HepG2 (cell line): ENCODE measurements around the gene GADD45B. TPM values are rescaled to one million over a fixed set of nuclear protein-coding genes. Genes with fewer than 3 reads are reported as not detected.

ENCODE experiments used
- AKAP8 ChIP-seq: sonication (generic); formaldehyde crosslinking; IDR thresholded peaks from 2 replicates; pipeline ENCODE4 v1.5.1; 2020; ENCODE audit warnings: mild to moderate bottlenecking, missing genetic modification reagents
- CCAR2 ChIP-seq: fragments of 200-400 bp; formaldehyde crosslinking; optimal IDR thresholded peaks from 2 replicates; pipeline ENCODE3; 2018; ENCODE audit warnings: low read depth, mild to moderate bottlenecking, low read length, moderate library complexity
- FOXC1 ChIP-seq: sonication (generic); formaldehyde crosslinking; IDR thresholded peaks from 2 replicates; pipeline ENCODE4 v1.8.0; 2022; ENCODE audit warnings: mild to moderate bottlenecking, missing genetic modification reagents, borderline replicate concordance
- HMG20B ChIP-seq: conservative IDR thresholded peaks from 2 replicates; pipeline ENCODE4 v1.6.1; 2016; ENCODE audit warnings: missing genetic modification reagents, missing compliant biosample characterization
- JUNB ChIP-seq: sonication (generic); formaldehyde crosslinking; IDR thresholded peaks from 2 replicates; pipeline ENCODE4 v1.8.0; 2022; ENCODE audit warnings: missing genetic modification reagents, mild to moderate bottlenecking, borderline replicate concordance
- JUND ChIP-seq: sonication (generic); formaldehyde crosslinking; IDR thresholded peaks from 2 replicates; pipeline ENCODE4 v1.8.0; 2022; ENCODE audit warnings: mild to moderate bottlenecking, missing genetic modification reagents
- MYC ChIP-seq: sonication (generic); formaldehyde crosslinking; IDR thresholded peaks from 2 replicates; pipeline ENCODE4 v1.9.0; 2021; ENCODE audit warnings: missing genetic modification reagents, borderline replicate concordance
- REPIN1 ChIP-seq: sonication (generic); formaldehyde crosslinking; IDR thresholded peaks from 2 replicates; pipeline ENCODE4 v1.8.0; 2022; ENCODE audit warnings: missing genetic modification reagents, low read depth, mild to moderate bottlenecking, borderline replicate concordance
- STAG1 ChIP-seq: sonication (generic); formaldehyde crosslinking; IDR thresholded peaks from 2 replicates; pipeline ENCODE4 v1.4.0; 2020; ENCODE audit warnings: missing genetic modification reagents
- TCF7L2 ChIP-seq: IDR thresholded peaks from 2 replicates; pipeline ENCODE4 v1.6.1; 2011; ENCODE audit warnings: mild to moderate bottlenecking, low read depth, low read length, moderate library complexity
- XBP1 ChIP-seq: sonication (generic); formaldehyde crosslinking; IDR thresholded peaks from 2 replicates; pipeline ENCODE4 v1.5.0; 2020; ENCODE audit warnings: missing genetic modification reagents
- ZBTB21 ChIP-seq: sonication (generic); formaldehyde crosslinking; IDR thresholded peaks from 2 replicates; pipeline ENCODE4 v1.4.0; 2020; ENCODE audit warnings: missing genetic modification reagents
- ZFP82 ChIP-seq: sonication (generic); formaldehyde crosslinking; IDR thresholded peaks from 2 replicates; pipeline ENCODE4 v1.5.1; 2020; ENCODE audit warnings: mild to moderate bottlenecking, missing genetic modification reagents, borderline replicate concordance
- ZNF180 ChIP-seq: sonication (generic); formaldehyde crosslinking; IDR thresholded peaks from 2 replicates; pipeline ENCODE4 v1.4.0; 2020; ENCODE audit warnings: low read depth, missing genetic modification reagents, borderline replicate concordance
- ZNF451 ChIP-seq: sonication (generic); formaldehyde crosslinking; IDR thresholded peaks from 2 replicates; pipeline ENCODE4 v1.5.0; 2020; ENCODE audit warnings: mild to moderate bottlenecking, missing genetic modification reagents
- ZNF607 ChIP-seq: sonication (generic); formaldehyde crosslinking; IDR thresholded peaks from 2 replicates; pipeline ENCODE4 v1.5.1; 2020; ENCODE audit warnings: missing genetic modification reagents, mild to moderate bottlenecking, borderline replicate concordance
- ZNF713 ChIP-seq: sonication (generic); formaldehyde crosslinking; IDR thresholded peaks from 2 replicates; pipeline ENCODE4 v1.4.0; 2020; ENCODE audit warnings: mild to moderate bottlenecking, missing genetic modification reagents
- ZNF883 ChIP-seq: sonication (generic); formaldehyde crosslinking; IDR thresholded peaks from 2 replicates; pipeline ENCODE4 v1.5.1; 2020; ENCODE audit warnings: mild to moderate bottlenecking, missing genetic modification reagents; ENCODE audit errors: not compliant biosample characterization
- polyA plus RNA-seq, 8 experiments: library from polyadenylated mRNA; depleted of rRNA in 3 of 8; stranded (reverse) in 7 of 8; unstranded in 1 of 8; fragments of >200 nt; fragmentation: Illumina TruSeq in 4 of 8; extraction: Trizol in 4 of 8; gene quantifications; 2 replicates each; pipeline versions ENCODE4 v1.2.1 to v1.2.3, GENCODE V29; 2011 to 2016; ENCODE audit warnings: low read depth in 4 of 8, missing spikeins in 1 of 8, mixed read lengths in 1 of 8; ENCODE audit not compliant: insufficient read depth in 1 of 8
- total RNA-seq, 5 experiments: library from RNA; depleted of rRNA; stranded (reverse); fragments of >200 nt; fragmentation: Illumina TruSeq; extraction: Trizol; gene quantifications; 2 replicates each; pipeline ENCODE4 v1.2.3, GENCODE V29; 2016; ENCODE audit warnings: low read depth in 1 of 5
- TF ChIP-seq, protein P1 (sequence below): sonication (generic); formaldehyde crosslinking; IDR thresholded peaks from 2 replicates; pipeline ENCODE4 v1.8.1; 2023; ENCODE audit warnings: mild to moderate bottlenecking, missing genetic modification reagents
- TF ChIP-seq, protein P2 (sequence below): IDR thresholded peaks from 2 replicates; pipeline ENCODE4 v1.6.1; 2016; ENCODE audit warnings: missing biosample characterization, missing genetic modification reagents, low read depth
- TF ChIP-seq, protein P3 (sequence below): sonication (generic); formaldehyde crosslinking; IDR thresholded peaks from 2 replicates; pipeline ENCODE4 v1.4.0; 2020; ENCODE audit warnings: missing genetic modification reagents
- TF ChIP-seq, protein P4 (sequence below): sonication (generic); formaldehyde crosslinking; IDR thresholded peaks from 2 replicates; pipeline ENCODE4 v1.5.0; 2020; ENCODE audit warnings: missing genetic modification reagents
- TF ChIP-seq, protein P5 (sequence below): sonication (generic); formaldehyde crosslinking; IDR thresholded peaks from 2 replicates; pipeline ENCODE4 v1.4.0; 2020; ENCODE audit warnings: missing genetic modification reagents, borderline replicate concordance

Gene GADD45B
- total and polyA plus RNA-seq, 2 of the 13 experiments (the other 11 are each of a cell fraction or from before 2014, with no cell fraction given), result 4.6 to 34.1 TPM

DNA sequence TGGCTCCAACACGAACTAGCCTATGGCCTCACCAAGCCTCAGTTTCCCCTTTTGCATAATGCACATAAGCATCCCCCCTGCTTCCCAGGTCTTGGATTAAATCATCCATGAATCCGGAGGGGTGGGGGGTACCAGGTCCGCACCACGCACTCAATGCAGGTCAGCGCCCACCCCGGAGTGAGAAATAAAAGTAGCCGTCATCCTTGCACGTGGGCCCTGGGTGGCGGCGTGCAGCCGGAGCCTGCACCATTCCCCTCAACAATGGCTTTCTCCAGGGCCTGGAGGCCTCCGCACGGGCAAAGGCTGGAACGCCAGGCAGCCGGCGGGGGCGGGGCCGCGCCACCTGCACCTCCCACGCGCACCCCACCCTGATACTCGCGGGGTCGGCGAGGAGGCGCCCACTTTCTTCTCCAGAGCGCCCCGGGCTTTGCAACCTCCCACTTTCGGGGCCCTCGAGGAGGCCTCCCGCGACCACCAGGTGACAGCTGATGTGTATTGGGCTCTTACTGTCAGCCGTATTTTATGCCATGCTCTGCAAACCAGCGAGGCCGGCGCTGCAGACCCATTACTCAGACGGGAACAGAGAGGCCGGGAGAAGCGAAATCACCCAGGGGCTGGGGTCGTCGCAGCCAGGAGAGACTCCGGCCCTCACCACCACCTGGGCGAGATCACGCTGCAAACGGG is 767 bp upstream of the GADD45B start (continued):
- TF ChIP-seq JUNB (no peak), ZNF607 (CRISPR knock-in tag) (no peak), ZNF451 (0 out of 2 replicates have a peak, but pooled peaks have one; percentile 4), CCAR2 (no peak), AKAP8 (CRISPR knock-in tag) (no peak), ZNF180 (CRISPR knock-in tag) (no peak), TCF7L2 (no peak), REPIN1 (CRISPR knock-in tag) (no peak), STAG1 (CRISPR knock-in tag) (no peak), MYC (CRISPR knock-in tag) (peak; percentile 45), ZBTB21 (CRISPR knock-in tag) (no peak), XBP1 (CRISPR knock-in tag) (no peak), ZNF713 (CRISPR knock-in tag) (no peak), HMG20B (CRISPR knock-in tag) (no peak), ZNF883 (CRISPR knock-in tag) (no peak), ZFP82 (CRISPR knock-in tag) (0 out of 2 replicates have a peak, but pooled peaks have one; percentile 82), FOXC1 (CRISPR knock-in tag) (no peak), JUND (no peak)
- TF ChIP-seq, protein P1, sequence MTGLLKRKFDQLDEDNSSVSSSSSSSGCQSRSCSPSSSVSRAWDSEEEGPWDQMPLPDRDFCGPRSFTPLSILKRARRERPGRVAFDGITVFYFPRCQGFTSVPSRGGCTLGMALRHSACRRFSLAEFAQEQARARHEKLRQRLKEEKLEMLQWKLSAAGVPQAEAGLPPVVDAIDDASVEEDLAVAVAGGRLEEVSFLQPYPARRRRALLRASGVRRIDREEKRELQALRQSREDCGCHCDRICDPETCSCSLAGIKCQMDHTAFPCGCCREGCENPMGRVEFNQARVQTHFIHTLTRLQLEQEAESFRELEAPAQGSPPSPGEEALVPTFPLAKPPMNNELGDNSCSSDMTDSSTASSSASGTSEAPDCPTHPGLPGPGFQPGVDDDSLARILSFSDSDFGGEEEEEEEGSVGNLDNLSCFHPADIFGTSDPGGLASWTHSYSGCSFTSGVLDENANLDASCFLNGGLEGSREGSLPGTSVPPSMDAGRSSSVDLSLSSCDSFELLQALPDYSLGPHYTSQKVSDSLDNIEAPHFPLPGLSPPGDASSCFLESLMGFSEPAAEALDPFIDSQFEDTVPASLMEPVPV (CRISPR knock-in tag), result no peak
- TF ChIP-seq, protein P2, sequence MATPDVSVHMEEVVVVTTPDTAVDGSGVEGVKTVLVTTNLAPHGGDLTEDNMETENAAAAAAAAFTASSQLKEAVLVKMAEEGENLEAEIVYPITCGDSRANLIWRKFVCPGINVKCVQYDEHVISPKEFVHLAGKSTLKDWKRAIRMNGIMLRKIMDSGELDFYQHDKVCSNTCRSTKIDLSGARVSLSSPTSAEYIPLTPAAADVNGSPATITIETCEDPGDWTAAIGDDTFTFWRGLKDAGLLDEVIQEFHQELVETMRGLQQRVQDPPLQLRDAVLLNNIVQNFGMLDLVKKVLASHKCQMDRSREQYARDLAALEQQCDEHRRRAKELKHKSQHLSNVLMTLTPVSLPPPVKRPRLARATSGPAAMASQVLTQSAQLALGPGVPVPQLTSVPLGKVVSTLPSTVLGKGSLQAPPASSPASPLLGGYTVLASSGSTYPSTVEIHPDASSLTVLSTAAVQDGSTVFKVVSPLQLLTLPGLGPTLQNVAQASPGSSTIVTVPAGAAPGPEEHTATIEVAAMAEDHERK (CRISPR knock-in tag), result no peak
- TF ChIP-seq, protein P3, sequence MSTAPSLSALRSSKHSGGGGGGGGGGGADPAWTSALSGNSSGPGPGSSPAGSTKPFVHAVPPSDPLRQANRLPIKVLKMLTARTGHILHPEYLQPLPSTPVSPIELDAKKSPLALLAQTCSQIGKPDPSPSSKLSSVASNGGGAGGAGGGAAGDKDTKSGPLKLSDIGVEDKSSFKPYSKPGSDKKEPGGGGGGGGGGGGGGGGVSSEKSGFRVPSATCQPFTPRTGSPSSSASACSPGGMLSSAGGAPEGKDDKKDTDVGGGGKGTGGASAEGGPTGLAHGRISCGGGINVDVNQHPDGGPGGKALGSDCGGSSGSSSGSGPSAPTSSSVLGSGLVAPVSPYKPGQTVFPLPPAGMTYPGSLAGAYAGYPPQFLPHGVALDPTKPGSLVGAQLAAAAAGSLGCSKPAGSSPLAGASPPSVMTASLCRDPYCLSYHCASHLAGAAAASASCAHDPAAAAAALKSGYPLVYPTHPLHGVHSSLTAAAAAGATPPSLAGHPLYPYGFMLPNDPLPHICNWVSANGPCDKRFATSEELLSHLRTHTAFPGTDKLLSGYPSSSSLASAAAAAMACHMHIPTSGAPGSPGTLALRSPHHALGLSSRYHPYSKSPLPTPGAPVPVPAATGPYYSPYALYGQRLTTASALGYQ (CRISPR knock-in tag), result no peak
- TF ChIP-seq, protein P4, sequence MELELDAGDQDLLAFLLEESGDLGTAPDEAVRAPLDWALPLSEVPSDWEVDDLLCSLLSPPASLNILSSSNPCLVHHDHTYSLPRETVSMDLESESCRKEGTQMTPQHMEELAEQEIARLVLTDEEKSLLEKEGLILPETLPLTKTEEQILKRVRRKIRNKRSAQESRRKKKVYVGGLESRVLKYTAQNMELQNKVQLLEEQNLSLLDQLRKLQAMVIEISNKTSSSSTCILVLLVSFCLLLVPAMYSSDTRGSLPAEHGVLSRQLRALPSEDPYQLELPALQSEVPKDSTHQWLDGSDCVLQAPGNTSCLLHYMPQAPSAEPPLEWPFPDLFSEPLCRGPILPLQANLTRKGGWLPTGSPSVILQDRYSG (CRISPR knock-in tag), result no peak
- TF ChIP-seq, protein P5, sequence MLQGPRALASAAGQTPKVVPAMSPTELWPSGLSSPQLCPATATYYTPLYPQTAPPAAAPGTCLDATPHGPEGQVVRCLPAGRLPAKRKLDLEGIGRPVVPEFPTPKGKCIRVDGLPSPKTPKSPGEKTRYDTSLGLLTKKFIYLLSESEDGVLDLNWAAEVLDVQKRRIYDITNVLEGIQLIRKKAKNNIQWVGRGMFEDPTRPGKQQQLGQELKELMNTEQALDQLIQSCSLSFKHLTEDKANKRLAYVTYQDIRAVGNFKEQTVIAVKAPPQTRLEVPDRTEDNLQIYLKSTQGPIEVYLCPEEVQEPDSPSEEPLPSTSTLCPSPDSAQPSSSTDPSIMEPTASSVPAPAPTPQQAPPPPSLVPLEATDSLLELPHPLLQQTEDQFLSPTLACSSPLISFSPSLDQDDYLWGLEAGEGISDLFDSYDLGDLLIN, result no peak
